Measurements from ENCODE around the gene ZNF436.
"Not testable (repeated sequence)": the region's sequence is repeated elsewhere in the genome, so short reads cannot be mapped to it uniquely, and the experiment has no call there.

Gene ZNF436

GRCh38 chr1:23362218-23362713, 7.4 kb downstream of the ZNF436 start:
- DNase-seq, result no peak

- no peak for DNase-seq
Measured at GRCh38 chr1:23358310-23358875, 11.2 kb downstream of the ZNF436 start.

GRCh38 chr1:23357138-23357908, 12.3 kb downstream of the ZNF436 start:
- no peak for DNase-seq

GRCh38 chr1:23356471-23357137, 13.0 kb downstream of the ZNF436 start:
- no peak for DNase-seq

- no peak for DNase-seq
Measured at GRCh38 chr1:23354245-23354644, 15.4 kb downstream of the ZNF436 start.

- DNase-seq, result no peak
Measured at GRCh38 chr1:23352096-23352695, 17.4 kb downstream of the ZNF436 start.

- no peak for DNase-seq
Measured at GRCh38 chr1:23345920-23346319, 23.7 kb downstream of the ZNF436 start.

GRCh38 chr1:23344987-23345472, 24.6 kb downstream of the ZNF436 start:
- peak; percentile 12 for DNase-seq

- DNase-seq, result peak; percentile 99
Measured at GRCh38 chr1:23344111-23344986, 25.3 kb downstream of the ZNF436 start, which contains the start of gene HNRNPR. HNRNPR (minus strand) TSS chr1:23344284; CDS start chr1:23341008, 3,276 bp downstream.

- no peak for DNase-seq
Measured at GRCh38 chr1:23343221-23344110, 26.2 kb downstream of the ZNF436 start.

GRCh38 chr1:23341931-23342692, 27.5 kb downstream of the ZNF436 start:
- DNase-seq, result no peak

GRCh38 chr1:23339632-23340031, 30.0 kb downstream of the ZNF436 start:
- no peak for DNase-seq

- no peak for DNase-seq
Measured at GRCh38 chr1:23337869-23338268, 31.8 kb downstream of the ZNF436 start.

- no peak for DNase-seq
Measured at GRCh38 chr1:23331713-23332112, 37.9 kb downstream of the ZNF436 start.

- no peak for DNase-seq
Measured at GRCh38 chr1:23330846-23331245, 38.8 kb downstream of the ZNF436 start.

GRCh38 chr1:23325393-23325792, 44.2 kb downstream of the ZNF436 start:
- DNase-seq, result no peak

- DNase-seq, result no peak
Measured at GRCh38 chr1:23322770-23323169, 46.9 kb downstream of the ZNF436 start.

GRCh38 chr1:23310280-23310679, 59.4 kb downstream of the ZNF436 start:
- DNase-seq, result not testable (repeated sequence)

Measured in DMS153 (cell line).